GM12873 (cell line): ENCODE measurements around the gene ZDHHC14.

Experiments
- CTCF ChIP-seq: IDR thresholded peaks from 2 replicates; pipeline ENCODE4 v1.5.1; 2012; ENCODE audit warnings: low read depth, mild to moderate bottlenecking, moderate library complexity, low read length, control low read depth; ENCODE audit not compliant: insufficient read depth; ENCODE audit errors: missing control alignments

Gene ZDHHC14

DNA sequence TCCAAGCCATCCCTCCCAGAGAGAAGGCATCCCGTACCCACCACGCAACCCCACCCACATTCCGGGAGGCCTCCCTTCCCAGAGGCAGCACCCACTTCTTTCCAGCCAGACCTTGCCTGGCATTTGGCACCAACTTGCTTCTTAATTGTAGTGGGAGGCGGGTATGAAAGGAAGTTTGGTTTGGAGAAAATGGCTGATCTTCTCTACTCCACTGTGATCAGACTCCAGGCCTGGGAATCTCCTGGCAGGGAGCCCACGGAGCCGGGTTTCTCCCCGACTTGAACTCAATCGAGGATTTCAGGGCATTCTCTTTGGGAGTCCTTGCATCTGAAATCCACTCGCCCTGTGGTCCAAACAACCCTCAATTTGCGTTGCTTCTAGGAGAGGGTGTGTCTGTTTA lies 107.1 kb downstream of the ZDHHC14 start:
- no peak for TF ChIP-seq CTCF

- TF ChIP-seq CTCF, result no peak
Measured at GRCh38 chr6:157488716-157489118, 107.7 kb downstream of the ZDHHC14 start.

- TF ChIP-seq CTCF, result no peak
Measured at GRCh38 chr6:157490611-157491269, 109.8 kb downstream of the ZDHHC14 start.

GRCh38 chr6:157491571-157492232 lies 110.7 kb downstream of the ZDHHC14 start:
- no peak for TF ChIP-seq CTCF

DNA sequence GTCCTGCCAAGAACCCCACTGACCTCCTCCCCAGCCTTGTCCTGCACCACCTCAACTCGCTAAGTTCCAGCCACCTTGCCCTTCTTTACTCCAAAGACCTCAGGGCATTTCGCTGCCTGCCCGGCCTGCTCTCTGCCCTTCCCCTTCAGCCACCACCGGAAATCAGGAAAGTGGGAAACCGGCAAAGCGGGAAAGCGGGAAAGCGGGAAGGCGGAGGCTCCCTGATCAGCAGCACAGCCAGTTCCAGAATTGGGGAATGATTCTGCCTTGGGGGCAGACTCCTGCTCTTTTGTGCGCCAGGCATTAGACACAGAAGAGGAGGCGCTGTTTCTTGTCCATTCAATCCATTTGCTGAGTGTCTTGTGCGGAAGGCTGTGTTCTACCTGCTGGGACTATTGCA lies 111.3 kb downstream of the ZDHHC14 start:
- no peak for TF ChIP-seq CTCF

GRCh38 chr6:157492741-157493140 lies 111.8 kb downstream of the ZDHHC14 start:
- no peak for TF ChIP-seq CTCF

DNA sequence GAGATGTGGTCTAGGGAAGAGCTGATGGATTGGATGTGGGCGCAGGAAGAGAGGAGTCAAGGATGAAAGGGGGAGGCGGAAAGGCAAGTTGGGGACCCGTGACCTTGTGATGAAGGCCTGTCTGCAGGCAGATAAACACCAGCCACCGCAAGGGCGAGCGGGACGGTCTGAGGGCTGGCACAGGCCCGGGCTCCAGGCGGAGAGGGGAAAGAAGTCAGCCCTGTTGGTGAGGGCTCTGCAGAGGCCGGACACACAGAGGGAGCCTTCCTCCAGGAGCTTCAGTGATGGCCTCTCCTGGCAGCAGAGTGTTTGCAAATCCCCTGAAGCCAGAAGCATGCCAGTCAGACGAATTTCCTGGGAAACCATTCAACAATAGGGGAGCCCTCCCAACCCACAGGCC lies 112.2 kb downstream of the ZDHHC14 start:
- TF ChIP-seq CTCF, result no peak
